GM12891 (cell line): ENCODE data around the gene CKAP4.

ENCODE experiments used
- DNase-seq: peaks from one replicate; pipeline ENCODE4 v3.0.0; 2011; ENCODE audit warnings: low spot score; ENCODE audit not compliant: insufficient read length
- FAIRE-seq: peaks from 2 replicates; lab custom pipeline; 2011; peaks lifted over from hg19 to GRCh38; lab: Jason Lieb, UNC
- PAX5 ChIP-seq: IDR thresholded peaks from 2 replicates; pipeline ENCODE4 v1.6.1; 2011; ENCODE audit warnings: low read length, moderate library complexity, mild to moderate bottlenecking; ENCODE audit not compliant: insufficient read depth, severe bottlenecking
- POLR2A ChIP-seq: IDR thresholded peaks from 2 replicates; pipeline ENCODE4 v1.6.1; 2011; ENCODE audit warnings: low read depth, low read length, control low read depth
- POLR2AphosphoS5 ChIP-seq: IDR thresholded peaks from 2 replicates; pipeline ENCODE4 v1.6.1; 2011; ENCODE audit warnings: low read depth, low read length, control low read depth
- POU2F2 ChIP-seq: IDR thresholded peaks from 2 replicates; pipeline ENCODE4 v1.6.1; 2011; ENCODE audit warnings: low read depth, mild to moderate bottlenecking, control low read depth, low read length, moderate library complexity
- SPI1 ChIP-seq: IDR thresholded peaks from 2 replicates; pipeline ENCODE4 v1.6.1; 2011; ENCODE audit warnings: low read depth, low read length, control low read depth
- TAF1 ChIP-seq: IDR thresholded peaks from 2 replicates; pipeline ENCODE4 v1.6.1; 2011; ENCODE audit warnings: low read depth, low read length, control low read depth

CKAP4 gene

DNA sequence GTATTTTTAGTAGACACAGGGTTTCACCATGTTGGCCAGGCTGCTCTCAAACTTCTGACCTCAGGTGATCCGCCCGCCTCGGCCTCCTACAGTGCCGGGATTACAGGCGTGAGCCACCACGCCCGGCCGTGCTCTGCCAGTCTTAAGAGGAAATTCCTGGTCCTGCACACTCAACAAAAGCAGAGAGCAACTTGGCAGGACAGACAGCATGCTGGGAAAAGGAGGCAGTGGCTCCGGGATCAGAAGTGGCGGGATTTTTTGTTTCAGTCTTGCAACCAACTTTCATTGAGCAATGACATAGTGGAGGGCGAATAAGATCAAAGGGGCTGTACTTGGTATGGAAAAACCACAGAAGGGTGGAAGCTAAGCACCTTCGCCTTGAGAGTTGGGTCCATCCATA, 2.1 kb downstream of the CKAP4 start:
- DNase-seq (no peak), FAIRE-seq (peak; percentile 16)
- TF ChIP-seq TAF1 (no peak), POLR2A (no peak), POLR2AphosphoS5 (no peak), POU2F2 (no peak), SPI1 (no peak), PAX5 (no peak)

DNA sequence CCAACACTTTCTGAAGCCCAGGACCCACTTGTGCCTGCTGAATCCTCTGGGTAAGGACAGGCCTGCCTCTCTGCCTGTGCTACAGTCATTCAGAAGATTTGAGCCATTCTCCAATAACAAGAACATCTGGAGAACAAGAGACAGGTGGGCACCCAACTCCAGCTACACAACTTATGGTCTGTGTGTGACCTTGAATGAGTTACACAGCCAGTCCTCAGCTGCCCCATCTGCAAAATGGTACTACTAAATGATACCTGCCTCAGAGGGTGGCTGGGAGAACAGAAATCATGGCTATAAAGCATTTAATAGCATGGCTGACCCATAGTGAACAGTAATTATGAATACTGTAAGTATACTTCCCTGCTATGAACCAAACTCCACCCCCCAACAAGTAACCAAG, 4.2 kb downstream of the CKAP4 start:
- DNase-seq (no peak), FAIRE-seq (no peak)
- no peak for TF ChIP-seq SPI1
- no peak for TF ChIP-seq TAF1
- TF ChIP-seq POU2F2: no peak

DNA sequence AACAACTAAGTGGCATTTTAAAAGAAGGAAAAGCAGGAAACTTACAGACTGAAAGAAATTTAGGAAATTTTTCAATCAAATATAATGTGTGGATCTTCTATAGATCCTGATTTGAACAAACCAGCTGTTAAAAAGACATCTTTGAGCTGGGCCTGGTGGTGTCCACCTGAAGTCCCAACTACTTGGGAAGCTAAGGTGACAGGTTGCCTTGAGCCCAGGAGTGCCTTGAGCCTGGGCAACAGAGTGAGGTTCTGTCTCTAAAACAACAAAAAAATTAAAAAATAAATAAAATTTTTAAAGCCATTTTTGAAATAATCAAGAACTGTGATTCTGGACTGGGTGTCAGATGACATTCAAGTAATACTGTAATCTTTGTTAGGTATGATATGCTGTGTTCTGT, 7.0 kb downstream of the CKAP4 start:
- TF ChIP-seq POLR2AphosphoS5 (no peak), POLR2A (no peak), POU2F2 (no peak), TAF1 (no peak), PAX5 (no peak)

DNA sequence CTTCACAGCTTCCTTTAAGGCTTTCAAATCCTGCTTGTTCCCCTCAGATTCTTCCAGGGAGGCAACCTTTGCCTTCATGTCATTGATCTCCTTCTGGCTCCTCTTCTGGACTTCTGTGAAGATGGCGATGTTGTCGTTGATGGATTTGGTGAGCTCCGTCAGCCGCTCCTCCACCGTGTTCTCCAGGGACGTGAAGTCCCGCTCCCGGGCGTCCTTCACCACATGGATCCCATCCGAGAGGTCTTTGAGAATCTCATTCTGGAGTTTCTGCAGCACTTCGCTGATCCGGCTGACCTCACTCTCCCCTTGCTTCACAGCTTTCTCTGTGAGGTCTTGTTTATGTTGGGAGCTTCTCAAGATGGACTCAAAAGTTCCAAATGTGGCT, 7.9 kb downstream of the CKAP4 start:
- DNase-seq: no peak
- no peak for FAIRE-seq
- TF ChIP-seq POU2F2: no peak
- no peak for TF ChIP-seq POLR2A
- no peak for TF ChIP-seq POLR2AphosphoS5
- TF ChIP-seq TAF1: no peak
- TF ChIP-seq PAX5: no peak
- TF ChIP-seq SPI1: no peak

More for the DNA sequence above, 7.0 kb downstream of the CKAP4 start:
- FAIRE-seq (no peak), DNase-seq (no peak)

DNA sequence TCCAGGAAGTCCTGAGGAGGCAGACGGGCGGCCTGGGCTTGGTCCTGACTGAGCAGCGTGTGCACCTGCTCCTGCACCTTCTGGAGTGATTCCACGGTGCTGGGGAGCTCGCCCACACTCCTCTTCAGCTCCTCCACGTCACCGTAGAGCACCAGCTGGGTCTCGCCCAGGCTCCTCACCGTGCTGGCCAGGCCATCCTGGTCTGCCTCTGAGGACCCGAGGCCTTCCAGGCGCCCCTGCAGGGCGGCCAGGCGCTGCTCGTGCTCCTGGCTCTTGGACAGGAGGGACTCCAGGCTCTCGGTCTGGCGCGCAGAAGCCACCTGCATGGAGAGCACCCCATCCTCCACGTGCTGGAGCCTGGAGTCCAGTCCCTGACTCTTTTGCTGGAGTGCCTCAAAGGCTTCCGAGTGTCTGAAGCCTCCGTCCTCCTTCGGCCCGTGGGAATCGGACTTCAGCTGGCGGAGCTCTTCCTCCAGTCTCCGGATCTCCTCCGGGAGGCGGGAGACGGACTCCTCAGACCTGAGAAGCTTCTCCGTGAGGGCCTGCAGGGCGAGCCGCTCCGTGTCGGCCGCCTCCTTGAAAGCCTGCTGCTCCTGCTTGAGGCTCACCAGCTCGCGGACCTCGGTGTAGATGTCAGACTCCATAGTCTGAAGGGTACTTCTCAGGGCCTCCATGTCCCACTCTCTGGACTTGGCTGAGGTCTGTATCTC, 8.4 kb downstream of the CKAP4 start:
- DNase-seq (no peak), FAIRE-seq (no peak)
- no peak for TF ChIP-seq POLR2AphosphoS5
- TF ChIP-seq POLR2A: no peak
- no peak for TF ChIP-seq PAX5
- TF ChIP-seq SPI1: no peak
- no peak for TF ChIP-seq POU2F2
- TF ChIP-seq TAF1: no peak

DNA sequence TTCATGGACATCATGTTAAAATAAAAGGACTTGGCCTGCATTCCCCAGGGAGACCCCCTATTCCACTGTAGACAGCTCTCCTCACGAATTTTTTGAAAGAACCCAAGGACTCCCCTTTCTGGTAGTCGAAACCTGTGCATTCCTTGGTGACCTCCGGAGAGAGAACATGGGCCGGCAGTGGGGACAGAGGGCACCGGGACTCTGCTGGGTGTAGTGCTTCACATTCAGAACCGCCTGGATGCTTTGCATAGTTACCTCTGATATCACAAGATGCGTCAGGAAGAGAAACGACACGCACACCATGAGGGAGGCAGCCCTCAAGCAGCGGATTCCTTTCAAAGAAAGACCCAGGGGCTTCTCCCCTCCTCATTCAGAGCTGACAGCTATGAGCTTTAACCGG, 9.7 kb downstream of the CKAP4 start:
- DNase-seq (no peak), FAIRE-seq (no peak)
- no peak for TF ChIP-seq POLR2A
- TF ChIP-seq POU2F2: no peak
- TF ChIP-seq POLR2AphosphoS5: no peak
- no peak for TF ChIP-seq SPI1
- no peak for TF ChIP-seq TAF1
- no peak for TF ChIP-seq PAX5

DNA sequence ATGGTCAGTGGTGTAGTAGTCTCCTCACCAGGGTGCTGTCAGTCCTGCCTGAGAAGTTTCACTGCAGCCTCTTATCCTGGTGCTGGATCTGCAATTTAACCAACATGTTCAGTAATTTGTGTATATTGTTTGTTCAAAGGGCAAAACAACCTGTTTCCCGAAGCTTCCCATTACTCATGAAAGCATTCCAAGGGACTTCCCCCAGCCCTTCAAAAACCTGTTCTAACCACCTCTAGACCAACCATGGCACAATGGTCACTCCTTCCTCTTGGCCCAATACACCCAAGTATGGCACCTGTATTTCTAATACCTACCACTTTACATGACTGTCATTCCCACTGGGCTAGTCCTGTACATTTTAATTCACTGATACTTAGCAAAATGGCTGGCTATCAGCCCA, 12.1 kb downstream of the CKAP4 start:
- TF ChIP-seq PAX5 (no peak), POU2F2 (no peak), POLR2A (no peak), POLR2AphosphoS5 (no peak), SPI1 (no peak), TAF1 (no peak)
- no peak for DNase-seq
- no peak for FAIRE-seq

DNA sequence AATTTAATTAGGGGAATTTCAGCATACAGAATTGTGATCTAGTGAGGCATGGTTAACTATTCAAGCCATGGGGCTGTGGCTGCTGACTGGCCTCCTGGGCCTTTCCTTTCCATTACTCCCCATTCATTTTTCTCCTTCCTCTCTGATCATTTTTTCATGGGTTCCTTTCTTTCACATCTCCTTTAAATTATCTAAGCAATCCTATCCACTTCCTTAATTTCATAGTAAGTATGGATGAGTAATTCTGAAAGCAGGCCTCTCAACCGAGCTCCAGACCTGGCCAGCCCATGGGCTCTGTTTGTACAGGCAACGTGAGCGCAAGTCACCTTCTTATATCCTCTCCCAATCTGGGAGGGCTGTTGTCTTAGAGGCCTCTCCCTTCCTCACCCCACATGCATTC, 13.4 kb downstream of the CKAP4 start:
- FAIRE-seq (no peak), DNase-seq (no peak)
- TF ChIP-seq POLR2AphosphoS5 (no peak), SPI1 (no peak), TAF1 (no peak), PAX5 (no peak), POU2F2 (no peak), POLR2A (no peak)

DNA sequence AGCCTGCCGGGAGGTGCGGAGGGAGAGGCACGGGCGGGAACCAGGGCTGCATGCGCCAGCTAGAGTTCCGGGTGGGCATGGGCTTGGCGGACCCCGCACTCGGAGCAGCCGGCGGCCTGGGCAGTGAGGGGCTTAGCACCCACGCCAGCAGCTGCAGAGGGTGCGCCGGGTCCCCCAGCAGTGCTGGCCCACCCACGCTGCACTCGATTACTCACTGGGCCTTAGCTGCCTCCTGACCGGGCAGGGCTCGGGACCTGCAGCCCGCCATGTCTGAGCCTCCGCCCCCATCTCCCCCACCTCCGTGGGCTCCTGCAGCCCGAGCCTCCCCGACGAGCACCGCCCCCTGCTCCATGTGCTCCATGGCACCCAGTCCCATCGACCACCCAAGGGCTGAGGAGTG, 14.8 kb downstream of the CKAP4 start:
- FAIRE-seq (no peak), DNase-seq (no peak)
- TF ChIP-seq PAX5: no peak
- TF ChIP-seq POU2F2: no peak
- no peak for TF ChIP-seq TAF1
- TF ChIP-seq SPI1: no peak
- TF ChIP-seq POLR2AphosphoS5: no peak
- no peak for TF ChIP-seq POLR2A
